C4-2B (cell line): Measurements from ENCODE around the gene MLC1.

Experiments used
- H3K27ac ChIP-seq: fragments of 450-650 bp; 2 replicates; pipeline ENCODE4 v1.5.1; 2017
- CTCF ChIP-seq: fragments of 450-650 bp; conservative IDR thresholded peaks from 2 replicates; pipeline ENCODE4 v1.5.1; 2017; ENCODE audit warnings: mild to moderate bottlenecking
- ZFX ChIP-seq: fragments of 450-650 bp; IDR thresholded peaks from 2 replicates; pipeline ENCODE4 v1.6.1; 2017

The MLC1 gene

DNA sequence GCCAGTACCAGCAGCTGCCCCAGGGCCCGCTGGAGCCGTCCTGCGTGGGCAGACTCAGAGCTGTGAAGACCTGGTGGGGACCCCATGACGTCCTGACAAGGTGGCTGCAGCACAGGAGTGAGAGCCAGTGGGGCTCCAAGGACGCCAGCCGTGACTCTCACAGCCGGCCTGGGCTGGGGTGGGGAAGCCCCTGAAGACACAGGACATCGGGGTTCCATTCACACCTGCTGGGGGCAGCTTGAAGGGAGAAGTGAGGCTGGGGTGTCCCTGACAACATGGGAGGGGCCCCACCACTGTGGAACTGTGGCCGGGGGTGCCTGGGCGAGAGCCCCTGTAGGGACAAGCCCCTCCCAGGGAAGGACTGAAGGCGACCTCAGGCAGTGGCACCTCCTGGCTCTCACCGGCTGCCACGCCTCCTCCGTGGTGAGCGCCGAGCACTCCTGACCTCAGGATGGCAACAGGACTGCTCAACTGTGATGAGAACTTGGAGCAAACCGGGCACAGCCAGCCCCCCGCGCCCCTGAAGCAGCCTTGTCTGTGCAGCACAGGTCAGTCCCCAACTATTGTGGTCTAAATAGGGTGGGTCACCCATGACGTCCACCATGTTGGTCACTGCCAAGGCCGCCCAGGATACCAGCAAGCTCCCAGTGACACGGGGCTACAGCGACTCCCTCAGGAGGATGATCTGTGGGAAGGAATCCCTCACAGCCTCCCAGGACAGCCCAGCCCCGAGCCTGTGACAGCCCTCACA is 49.9 kb downstream of the MLC1 start:
- H3K27ac ChIP-seq = no peak overlapping the region
- TF ChIP-seq ZFX (no peak), CTCF (no peak)

DNA sequence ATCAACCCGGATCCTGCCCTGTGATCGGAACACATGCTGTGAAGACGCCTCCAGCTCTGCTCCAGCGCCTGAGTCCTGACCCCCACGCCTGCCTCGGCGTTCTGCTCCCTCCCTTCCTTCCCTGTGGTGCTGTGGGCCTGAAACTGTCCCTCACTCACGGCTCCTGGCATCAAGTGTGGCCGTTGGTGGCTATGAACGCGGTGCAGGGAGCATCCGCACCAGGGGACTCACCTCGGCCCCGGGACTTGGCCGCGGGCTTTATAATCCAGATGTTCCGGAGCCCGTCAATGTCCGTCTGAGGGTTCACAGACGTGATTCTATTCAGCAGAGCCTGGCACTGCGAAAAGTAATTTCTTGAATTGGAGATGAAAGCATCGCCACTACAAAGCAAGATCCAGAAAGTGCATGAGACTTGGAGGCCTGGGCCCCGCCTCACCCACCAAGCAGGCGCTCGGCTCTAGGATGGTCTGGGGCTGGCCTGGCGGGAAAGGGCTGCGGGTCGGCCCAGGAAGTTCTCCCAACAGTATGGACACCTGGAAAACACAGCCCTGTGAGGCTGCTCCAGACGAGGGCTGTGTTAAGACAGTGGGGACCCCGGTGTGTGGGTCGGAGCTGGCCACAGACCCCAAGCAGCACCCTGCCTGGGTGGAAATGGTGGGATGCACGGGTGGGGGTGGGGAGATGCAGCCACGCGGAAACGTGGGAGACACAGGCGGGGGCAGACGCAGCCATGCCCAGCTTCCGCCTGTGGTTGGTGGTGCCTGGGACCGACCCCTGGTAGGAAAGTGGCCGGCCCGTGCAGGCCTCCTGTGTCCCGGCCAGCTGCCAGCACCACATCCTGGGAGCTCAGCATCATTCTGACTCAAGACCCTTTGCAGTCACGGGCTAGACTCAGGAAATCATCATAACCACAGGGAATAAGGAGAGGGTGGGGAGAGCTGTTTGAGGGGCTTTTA is 50.8 kb downstream of the MLC1 start:
- H3K27ac ChIP-seq = no peak overlapping the region
- no peak for TF ChIP-seq CTCF
- TF ChIP-seq ZFX = no peak

DNA sequence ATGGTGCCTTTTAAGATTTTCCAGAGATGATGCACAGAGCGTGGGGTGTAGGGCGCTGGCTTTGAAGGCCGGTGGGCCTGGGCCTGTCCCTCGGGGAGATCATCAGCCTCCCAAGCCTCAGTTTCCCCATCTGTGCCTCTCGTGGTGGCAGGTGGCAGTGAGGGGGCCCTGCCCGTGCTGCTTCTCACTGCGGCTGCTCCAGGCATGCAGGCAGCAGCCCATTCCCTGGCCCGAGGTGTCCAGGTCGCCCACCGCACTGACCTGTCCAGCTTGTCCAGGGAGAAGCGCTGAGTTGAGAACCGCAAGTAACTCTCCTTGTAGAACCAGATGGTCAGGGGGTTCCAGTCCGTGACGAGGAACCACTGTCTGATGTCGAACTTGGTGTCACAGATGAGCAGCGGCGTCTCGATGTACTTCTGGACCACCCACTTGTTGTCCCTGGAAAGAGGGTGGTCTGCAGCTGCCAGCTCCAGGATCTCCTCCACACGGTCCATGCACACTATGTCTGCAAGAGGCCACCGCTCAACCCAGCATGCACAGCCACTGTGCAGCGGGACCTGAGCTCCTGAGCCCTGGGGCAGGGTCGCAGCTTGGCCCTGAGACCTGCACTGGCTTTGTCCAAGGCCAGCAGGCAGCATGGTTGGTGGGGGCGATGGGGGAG is 52.2 kb downstream of the MLC1 start:
- TF ChIP-seq CTCF = no peak
- TF ChIP-seq ZFX = no peak
- no peak overlapping the region for H3K27ac ChIP-seq

DNA sequence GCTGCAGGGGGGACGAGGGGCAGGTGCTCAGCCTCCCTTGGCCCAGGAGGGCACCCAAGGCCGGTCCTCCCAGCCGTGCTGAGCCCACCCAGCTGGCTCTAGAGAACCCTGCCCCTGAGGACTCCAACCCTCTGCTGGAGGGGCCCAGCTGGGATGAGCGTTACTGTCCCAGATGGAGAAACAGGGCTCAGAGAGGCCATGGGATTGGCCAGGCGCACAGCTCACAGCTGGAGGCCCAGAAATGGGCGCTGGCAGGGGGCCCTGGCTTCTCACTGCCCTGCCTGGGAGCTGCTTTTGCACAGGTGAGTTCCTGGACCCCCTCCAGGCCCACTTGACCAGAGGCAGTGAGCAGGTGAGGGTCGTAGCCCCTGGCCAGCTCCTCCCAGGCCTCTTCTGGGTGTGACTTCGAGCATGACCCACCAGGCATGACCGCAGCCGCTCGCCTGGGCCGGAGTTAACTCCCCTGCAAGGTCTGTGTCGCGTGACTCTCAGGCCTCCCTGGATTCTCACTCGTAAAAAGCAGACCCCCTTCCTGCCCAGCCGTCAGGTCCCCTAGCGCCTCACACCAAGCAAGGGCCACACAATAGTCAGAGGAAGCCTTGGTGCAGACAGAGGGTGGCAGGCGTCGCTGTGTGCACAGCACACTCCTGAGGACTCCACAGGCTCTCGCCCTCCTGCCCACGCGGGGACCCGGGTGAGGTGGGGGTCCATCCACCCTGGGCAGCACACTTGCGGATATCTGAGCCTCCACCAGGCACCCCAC is 52.9 kb downstream of the MLC1 start:
- TF ChIP-seq CTCF (no peak), ZFX (no peak)
- H3K27ac ChIP-seq = no peak overlapping the region

DNA sequence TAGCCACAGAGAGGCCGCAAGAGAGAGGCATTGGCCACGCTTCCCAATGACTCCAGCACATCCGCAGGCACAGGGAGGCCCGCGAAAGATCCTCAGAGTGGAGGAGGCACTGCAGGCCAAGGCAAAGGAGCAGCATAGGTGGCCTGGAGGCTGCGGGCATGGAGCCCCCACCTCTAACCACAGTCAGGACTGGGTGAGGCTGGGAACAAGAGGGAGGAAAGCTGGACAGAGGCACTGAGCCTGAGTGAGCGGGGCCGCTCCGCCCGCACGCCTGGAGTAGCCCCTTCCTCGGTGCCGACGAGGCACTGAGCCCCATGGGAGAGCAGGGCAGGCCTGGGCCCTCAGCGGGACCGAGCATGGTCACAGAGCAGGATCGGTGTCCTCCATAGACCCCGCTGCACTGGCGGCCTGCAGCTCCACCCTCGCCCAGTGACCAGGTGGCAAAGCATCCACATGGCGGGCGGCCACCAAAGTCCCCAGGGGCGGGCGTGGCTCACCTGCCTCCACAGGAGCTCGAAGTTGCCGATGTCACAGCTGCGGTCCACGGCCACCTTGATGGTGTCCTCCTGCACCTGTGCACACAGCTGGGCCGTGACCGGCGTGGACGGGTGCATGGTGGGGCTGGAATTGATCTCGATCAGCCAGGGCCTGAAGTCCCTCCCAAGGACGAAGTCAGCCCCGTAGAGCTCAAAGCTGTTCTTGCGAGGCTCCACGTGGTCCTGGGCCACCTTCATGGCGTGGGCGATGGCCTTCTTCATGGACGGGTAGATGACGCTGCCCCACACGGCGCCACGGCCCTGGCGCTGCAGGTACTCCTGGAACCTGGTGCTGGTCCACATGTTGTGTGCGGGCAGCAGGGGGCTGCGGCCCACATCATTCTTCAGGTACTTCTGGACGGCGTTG is 53.8 kb downstream of the MLC1 start:
- H3K27ac ChIP-seq = no peak overlapping the region
- TF ChIP-seq ZFX (no peak), CTCF (no peak)
